Parathyroid adenoma (tissue), 2 donors: ENCODE results near the gene KLRF2.

ENCODE experiments used
- H2AFZ ChIP-seq: fragments of 300-600 bp; sonication (generic); one replicate; pipeline ENCODE4 v1.7.0; 2017; ENCODE audit warnings: antibody characterized with exemption, mild to moderate bottlenecking
- H3K27ac ChIP-seq: fragments of 300-600 bp; sonication (generic); one replicate; pipeline ENCODE4 v1.7.0; 2017
- H3K27me3 ChIP-seq: fragments of 300-600 bp; sonication (generic); one replicate; pipeline ENCODE4 v1.7.0; 2017; ENCODE audit warnings: low read length; ENCODE audit not compliant: control insufficient read depth, insufficient read depth
- H3K36me3 ChIP-seq: fragments of 300-600 bp; sonication (generic); one replicate; pipeline ENCODE4 v1.7.0; 2017; ENCODE audit warnings: low read length; ENCODE audit not compliant: control insufficient read depth, insufficient read depth
- H3K4me1 ChIP-seq: fragments of 300-600 bp; sonication (generic); one replicate; pipeline ENCODE4 v1.7.0; 2017; ENCODE audit warnings: control low read depth
- H3K4me2 ChIP-seq: fragments of 300-600 bp; sonication (generic); one replicate; pipeline ENCODE4 v1.7.0; 2017; ENCODE audit warnings: low read length
- H3K4me3 ChIP-seq: fragments of 300-600 bp; sonication (generic); one replicate; pipeline ENCODE4 v1.7.0; 2017; ENCODE audit warnings: low read depth, low read length
- H3K79me2 ChIP-seq: fragments of 300-600 bp; sonication (generic); one replicate; pipeline ENCODE4 v1.7.0; 2017; ENCODE audit warnings: control low read depth
- H3K9ac ChIP-seq: fragments of 300-600 bp; sonication (generic); one replicate; pipeline ENCODE4 v1.7.0; 2017; ENCODE audit warnings: mild to moderate bottlenecking
- H3K9me3 ChIP-seq: fragments of 300-600 bp; sonication (generic); one replicate; pipeline ENCODE4 v1.7.0; 2017; ENCODE audit warnings: low read length; ENCODE audit not compliant: control insufficient read depth
- CTCF ChIP-seq: fragments of 300-600 bp; sonication (generic); IDR thresholded peaks from one replicate; pipeline ENCODE4 v1.7.0; 2017; ENCODE audit warnings: antibody characterized with exemption, mild to moderate bottlenecking
- donor health status: primary hyperparathyroidism.

KLRF2 gene

GRCh38 chr12:9920451-9920850 is 39.2 kb downstream of the KLRF2 start:
- Histone ChIP-seq H3K9me3 (no peaks in the 10 kb centered on the region), H3K4me3 (no peak overlapping the region), H3K27me3 (no peaks in the 10 kb centered on the region), H3K36me3 (no peaks in the 10 kb centered on the region), H3K27ac (no peak overlapping the region), H3K4me2 (no peak overlapping the region), H2AFZ (no peak overlapping the region), H3K79me2 (no peaks in the 10 kb centered on the region), H3K9ac (no peak overlapping the region), H3K4me1 (no peaks in the 10 kb centered on the region)
- TF ChIP-seq CTCF, result no peak

- H3K36me3 ChIP-seq, result no peaks in the 10 kb centered on the region
- no peak overlapping the region for H3K27ac ChIP-seq
- H3K4me2 ChIP-seq, result no peak overlapping the region
- H3K9ac ChIP-seq, result no peak overlapping the region
- H3K79me2 ChIP-seq, result no peaks in the 10 kb centered on the region
- H3K9me3 ChIP-seq, result no peaks in the 10 kb centered on the region
- H3K27me3 ChIP-seq, result no peaks in the 10 kb centered on the region
- no peak overlapping the region for H3K4me3 ChIP-seq
- TF ChIP-seq CTCF, result no peak
- no peaks in the 10 kb centered on the region for H3K4me1 ChIP-seq
- no peak overlapping the region for H2AFZ ChIP-seq
Measured at GRCh38 chr12:9922429-9922828, 41.1 kb downstream of the KLRF2 start.

GRCh38 chr12:9925705-9926393 is 44.6 kb downstream of the KLRF2 start:
- H3K4me1 ChIP-seq, result no peaks in the 10 kb centered on the region
- H3K4me3 ChIP-seq, result peak overlapping the region; percentile 31
- no peaks in the 10 kb centered on the region for H3K27me3 ChIP-seq
- no peaks in the 10 kb centered on the region for H3K9me3 ChIP-seq
- no peaks in the 10 kb centered on the region for H3K36me3 ChIP-seq
- no peak overlapping the region for H3K27ac ChIP-seq
- no peak overlapping the region for H3K9ac ChIP-seq
- peak; percentile 22 for TF ChIP-seq CTCF
- H3K79me2 ChIP-seq, result no peaks in the 10 kb centered on the region
- no peak overlapping the region for H2AFZ ChIP-seq
- peak overlapping the region; percentile 58 for H3K4me2 ChIP-seq

- no peak overlapping the region for H3K4me3 ChIP-seq
- no peaks in the 10 kb centered on the region for H3K27me3 ChIP-seq
- no peak overlapping the region for H3K27ac ChIP-seq
- H3K4me2 ChIP-seq, result no peak overlapping the region
- H3K4me1 ChIP-seq, result no peaks in the 10 kb centered on the region
- TF ChIP-seq CTCF, result no peak
- H3K36me3 ChIP-seq, result no peaks in the 10 kb centered on the region
- H3K9me3 ChIP-seq, result no peaks in the 10 kb centered on the region
- no peak overlapping the region for H2AFZ ChIP-seq
- H3K9ac ChIP-seq, result no peak overlapping the region
- H3K79me2 ChIP-seq, result no peaks in the 10 kb centered on the region
Measured at GRCh38 chr12:9926876-9927275, 45.6 kb downstream of the KLRF2 start.

GRCh38 chr12:9928607-9929006 is 47.3 kb downstream of the KLRF2 start:
- Histone ChIP-seq H3K4me3 (no peak overlapping the region), H3K4me1 (peaks cover 2% of the 10 kb centered on the region), H3K27me3 (no peaks in the 10 kb centered on the region), H3K4me2 (no peak overlapping the region), H3K79me2 (no peaks in the 10 kb centered on the region), H3K9me3 (no peaks in the 10 kb centered on the region), H3K36me3 (no peaks in the 10 kb centered on the region), H2AFZ (no peak overlapping the region), H3K27ac (no peak overlapping the region), H3K9ac (no peak overlapping the region)
- TF ChIP-seq CTCF, result no peak
